Stimulated activated effector memory CD8-positive, alpha-beta T cell treated with anti-CD3 and anti-CD28 coated beads, Interleukin-12 subunit alpha, Interleukin-12 subunit beta, amount 100 ng/mL, for 72 hours (primary cell): Measurements from ENCODE around the gene NOXA1.
"Not testable (repeated sequence)": the region's sequence is repeated elsewhere in the genome, so short reads cannot be mapped to it uniquely, and the experiment has no call there.

Experiments used
- ATAC-seq: fragments of 150-1000 bp; cut with Tn5 transposase; 2 replicates; pipeline ENCODE4 v1.10.0; 2021
- DNase-seq, 2 donors: peaks; one replicate each; pipeline ENCODE4 v3.0.0; 2021 to 2022; ENCODE audit warnings: low spot score in 2 of 2
- H3K27ac Mint-ChIP-seq: one replicate; pipeline ENCODE4 v1.8.0; 2022; ENCODE audit warnings: mild to moderate bottlenecking, mixed read lengths
- H3K36me3 Mint-ChIP-seq: one replicate; pipeline ENCODE4 v1.8.0; 2022; ENCODE audit warnings: mild to moderate bottlenecking, mixed read lengths
- H3K4me1 Mint-ChIP-seq: one replicate; pipeline ENCODE4 v1.8.0; 2022; ENCODE audit warnings: mixed read lengths
- H3K4me3 Mint-ChIP-seq: one replicate; pipeline ENCODE4 v1.8.0; 2022; ENCODE audit warnings: mild to moderate bottlenecking, mixed read lengths
- H3K9me3 Mint-ChIP-seq: one replicate; pipeline ENCODE4 v1.8.0; 2022; ENCODE audit warnings: mixed read lengths

NOXA1 gene

GRCh38 chr9:137383784-137384756 is 39.1 kb upstream of the NOXA1 start:
- Mint-ChIP-seq H3K4me3 (no peak overlapping the region), H3K27ac (peak overlapping the region; percentile 38), H3K4me1 (peaks cover 12% of the 10 kb centered on the region)

GRCh38 chr9:137385061-137385655 is 38.0 kb upstream of the NOXA1 start:
- no peaks in the 10 kb centered on the region for H3K9me3 Mint-ChIP-seq
- H3K27ac Mint-ChIP-seq, result no peak overlapping the region
- ATAC-seq, result no peak
- no peak overlapping the region for H3K4me3 Mint-ChIP-seq
- H3K36me3 Mint-ChIP-seq, result no peaks in the 10 kb centered on the region
- H3K4me1 Mint-ChIP-seq, result peaks cover 18% of the 10 kb centered on the region
- no peak for DNase-seq

More at GRCh38 chr9:137383784-137384756, 39.1 kb upstream of the NOXA1 start:
- ATAC-seq (no peak), DNase-seq (no peak)
- H3K36me3 Mint-ChIP-seq, result no peaks in the 10 kb centered on the region
- H3K9me3 Mint-ChIP-seq, result no peaks in the 10 kb centered on the region

- not testable (repeated sequence) for DNase-seq, H3K9me3 Mint-ChIP-seq, ATAC-seq, H3K36me3 Mint-ChIP-seq
- H3K27ac Mint-ChIP-seq, result peak overlapping the region; percentile 93
- H3K4me3 Mint-ChIP-seq, result peak overlapping the region; percentile 35
- H3K4me1 Mint-ChIP-seq, result peaks cover 18% of the 10 kb centered on the region
Measured at GRCh38 chr9:137386507-137387113, 36.6 kb upstream of the NOXA1 start.

GRCh38 chr9:137387114-137387890 is 35.9 kb upstream of the NOXA1 start:
- peak overlapping the region; percentile 35 for H3K4me3 Mint-ChIP-seq

GRCh38 chr9:137387891-137388560 is 35.2 kb upstream of the NOXA1 start:
- no peaks in the 10 kb centered on the region for H3K9me3 Mint-ChIP-seq
- H3K4me1 Mint-ChIP-seq, result peaks cover 18% of the 10 kb centered on the region
- H3K4me3 Mint-ChIP-seq, result peak overlapping the region; percentile 35
- H3K27ac Mint-ChIP-seq, result peak overlapping the region; percentile 93
- ATAC-seq (no peak), DNase-seq (no peak)
- peaks cover 7% of the 10 kb centered on the region for H3K36me3 Mint-ChIP-seq

More at GRCh38 chr9:137387114-137387890, 35.9 kb upstream of the NOXA1 start:
- DNase-seq, result no peak
- H3K27ac Mint-ChIP-seq, result peak overlapping the region; percentile 93
- no peaks in the 10 kb centered on the region for H3K9me3 Mint-ChIP-seq
- H3K4me1 Mint-ChIP-seq, result peaks cover 18% of the 10 kb centered on the region
- H3K36me3 Mint-ChIP-seq, result peaks cover 6% of the 10 kb centered on the region
- peak; percentile 76 for ATAC-seq

GRCh38 chr9:137388589-137389427 is 34.4 kb upstream of the NOXA1 start:
- Mint-ChIP-seq H3K27ac (no peak overlapping the region), H3K36me3 (peaks cover 7% of the 10 kb centered on the region)
- DNase-seq, result no peak

GRCh38 chr9:137389428-137389746 is 33.8 kb upstream of the NOXA1 start:
- ATAC-seq (no peak), DNase-seq (no peak)
- Mint-ChIP-seq H3K9me3 (no peaks in the 10 kb centered on the region), H3K36me3 (peaks cover 7% of the 10 kb centered on the region), H3K4me3 (no peak overlapping the region), H3K4me1 (peaks cover 18% of the 10 kb centered on the region), H3K27ac (no peak overlapping the region)

More at GRCh38 chr9:137388589-137389427, 34.4 kb upstream of the NOXA1 start:
- Mint-ChIP-seq H3K4me1 (peaks cover 18% of the 10 kb centered on the region), H3K4me3 (no peak overlapping the region), H3K9me3 (no peaks in the 10 kb centered on the region)
- ATAC-seq, result no peak

- H3K4me3 Mint-ChIP-seq, result no peak overlapping the region
Measured at GRCh38 chr9:137390553-137391410, 32.4 kb upstream of the NOXA1 start.

GRCh38 chr9:137391411-137391754 is 31.8 kb upstream of the NOXA1 start:
- Mint-ChIP-seq H3K27ac (no peak overlapping the region), H3K9me3 (no peaks in the 10 kb centered on the region), H3K4me1 (peaks cover 18% of the 10 kb centered on the region), H3K4me3 (no peak overlapping the region), H3K36me3 (peaks cover 14% of the 10 kb centered on the region)
- ATAC-seq, result no peak
- DNase-seq, result no peak

More at GRCh38 chr9:137390553-137391410, 32.4 kb upstream of the NOXA1 start:
- Mint-ChIP-seq H3K36me3 (peaks cover 10% of the 10 kb centered on the region), H3K27ac (no peak overlapping the region), H3K9me3 (no peaks in the 10 kb centered on the region), H3K4me1 (peaks cover 18% of the 10 kb centered on the region)
- ATAC-seq (no peak), DNase-seq (no peak)

- Mint-ChIP-seq H3K36me3 (peaks cover 14% of the 10 kb centered on the region), H3K4me3 (no peak overlapping the region), H3K4me1 (peaks cover 17% of the 10 kb centered on the region), H3K27ac (no peak overlapping the region), H3K9me3 (no peaks in the 10 kb centered on the region)
- DNase-seq (no peak), ATAC-seq (no peak)
Measured at GRCh38 chr9:137392232-137393007, 30.8 kb upstream of the NOXA1 start.

GRCh38 chr9:137393176-137394150 is 29.7 kb upstream of the NOXA1 start:
- Mint-ChIP-seq H3K27ac (no peak overlapping the region), H3K36me3 (peaks cover 18% of the 10 kb centered on the region), H3K4me3 (no peak overlapping the region), H3K4me1 (peaks cover 22% of the 10 kb centered on the region), H3K9me3 (no peaks in the 10 kb centered on the region)
- ATAC-seq (no peak), DNase-seq (no peak)
